ENCODE data around the gene PRKN.
"Not testable (repeated sequence)": the region's sequence is repeated elsewhere in the genome, so short reads cannot be mapped to it uniquely, and the experiment has no call there.

PRKN gene

GRCh38 chr6:161313475-161313874 lies 1414.1 kb downstream of the PRKN start:
- not testable (repeated sequence) for DNase-seq

GRCh38 chr6:161309774-161310173 lies 1417.8 kb downstream of the PRKN start:
- peak; percentile 41 for DNase-seq

GRCh38 chr6:161308075-161308655 lies 1419.4 kb downstream of the PRKN start:
- no peak for DNase-seq

DNA sequence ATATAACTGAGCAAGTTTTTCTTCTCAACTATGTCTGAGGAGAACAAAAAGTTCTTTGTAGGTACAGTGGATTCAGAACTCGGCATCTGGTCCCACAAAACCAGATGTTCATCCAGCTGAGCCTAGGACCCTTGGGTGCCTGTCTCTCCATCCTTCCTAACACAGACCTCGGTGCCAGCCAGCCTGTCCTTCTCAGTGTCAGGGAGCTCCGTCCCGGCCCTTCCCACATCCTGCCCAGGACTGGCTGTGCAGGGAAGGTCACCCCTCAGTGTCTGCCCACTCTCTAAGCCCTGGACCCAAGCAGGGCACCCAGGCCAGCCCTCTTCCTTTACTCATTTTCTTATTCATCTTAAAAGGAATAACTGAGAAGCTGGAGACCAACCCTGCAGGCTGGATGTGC lies 1421.7 kb downstream of the PRKN start:
- no peak for DNase-seq

- DNase-seq: no peak
Measured at GRCh38 chr6:161303628-161304340, 1423.8 kb downstream of the PRKN start.

DNA sequence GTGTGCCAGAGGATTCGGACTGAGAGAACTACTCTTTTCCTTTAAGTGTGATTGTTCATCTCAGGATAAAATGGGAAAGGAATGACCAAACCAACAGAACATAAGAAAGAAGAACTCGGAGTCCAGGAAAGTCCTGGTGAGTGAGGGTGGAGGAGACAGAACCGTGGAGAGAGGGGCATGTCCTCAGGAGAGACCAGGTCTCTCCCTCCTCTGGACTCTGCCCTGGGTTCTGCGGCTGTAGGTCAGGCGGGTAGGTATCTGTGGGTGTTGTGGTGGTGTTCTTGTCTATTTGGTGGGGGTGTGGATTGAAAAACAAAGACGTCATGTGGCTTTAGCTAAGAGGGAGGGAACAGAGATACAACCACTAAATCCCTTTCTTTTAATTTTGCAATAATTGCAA lies 1424.6 kb downstream of the PRKN start:
- no peak for DNase-seq

GRCh38 chr6:161301338-161301737 lies 1426.2 kb downstream of the PRKN start:
- no peak for DNase-seq

DNA sequence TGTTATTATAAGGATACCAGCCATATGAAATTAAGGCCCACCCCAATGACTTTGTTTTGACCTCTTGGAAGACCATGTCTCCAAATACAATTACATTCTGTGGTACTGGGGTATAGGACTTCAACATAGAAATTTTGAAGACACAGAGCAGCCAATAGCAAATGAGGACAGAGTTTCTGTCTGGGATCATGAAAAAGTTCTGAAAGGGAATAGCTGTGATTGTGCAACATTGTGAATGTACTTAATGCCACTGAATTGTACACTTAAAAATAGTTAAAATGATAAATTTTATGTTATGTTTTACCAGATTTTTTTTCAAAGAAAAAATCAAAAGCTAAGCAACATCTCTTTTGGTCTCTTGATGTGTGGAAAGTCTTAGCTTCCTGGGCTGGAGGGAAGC lies 1426.7 kb downstream of the PRKN start:
- no peak for DNase-seq

DNA sequence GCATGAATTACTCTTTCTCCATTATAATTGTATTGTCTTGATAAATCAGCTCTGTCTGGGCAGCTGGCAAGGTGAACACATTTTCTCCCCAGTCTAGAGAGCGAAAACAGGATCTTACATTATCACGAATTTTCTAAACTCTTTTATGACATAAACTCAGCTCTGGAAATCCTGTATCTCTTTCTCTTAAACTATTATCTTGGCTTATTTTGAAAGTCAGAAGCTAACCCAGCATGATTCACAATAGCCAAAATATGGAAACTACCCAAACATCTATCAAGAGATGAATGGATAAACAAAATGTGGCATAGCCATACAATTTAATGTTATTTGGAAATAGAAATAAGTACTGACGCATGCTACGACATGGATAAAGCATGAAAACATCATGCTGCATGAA lies 1427.8 kb downstream of the PRKN start:
- DNase-seq: no peak

Measured in activated CD4-positive, alpha-beta T cell treated with anti-CD3 and anti-CD28 coated beads, Interleukin-2, amount 50 U/mL, for 16 hours (primary cell).